Stomach (tissue), 9 donors: Measurements from ENCODE around the gene NRP1. TPM values are rescaled to one million over a fixed set of nuclear protein-coding genes. Genes with fewer than 3 reads are reported as not detected.

ENCODE experiments used
- DNase-seq, 2 donors: peaks; one replicate each; pipeline versions ENCODE4 v3.0.0 to v3.0.0-alpha.2; 2013 to 2019
- H3K27ac ChIP-seq, 5 donors: fragments of 200-600 bp in 4 of 5; sonication (generic) in 4 of 5; one replicate each; pipeline ENCODE4 v1.5.1; 2013 to 2019; ENCODE audit warnings: mild to moderate bottlenecking in 1 of 5, moderate library complexity in 1 of 5
- H3K27me3 ChIP-seq, 3 donors: fragments of 200-600 bp; sonication (generic); one replicate each; pipeline ENCODE4 v1.5.1; 2017 to 2019; ENCODE audit warnings: mixed run types in 1 of 3
- H3K36me3 ChIP-seq, 4 donors: fragments of 200-600 bp; sonication (generic); 1 replicate in 3 of 4; 2 replicates in 1 of 4; pipeline ENCODE4 v1.5.1; 2016 to 2019
- H3K4me1 ChIP-seq, 4 donors: fragments of 200-600 bp; sonication (generic); one replicate each; pipeline ENCODE4 v1.5.1; 2016 to 2019
- H3K4me3 ChIP-seq, 4 donors: fragments of 200-600 bp; sonication (generic) in 3 of 4; one replicate each; pipeline ENCODE4 v1.5.1; 2016 to 2019; ENCODE audit warnings: mild to moderate bottlenecking in 1 of 4
- H3K9me3 ChIP-seq, 4 donors: fragments of 200-600 bp; sonication (generic); one replicate each; pipeline ENCODE4 v1.5.1; 2016 to 2019
- CTCF ChIP-seq, 7 experiments: fragments of 450-650 bp in 4 of 7; fragments of 200-600 bp in 3 of 7; sonication (generic) in 3 of 7; IDR thresholded peaks; one replicate each; pipeline ENCODE4 v1.5.1; 2016 to 2019; ENCODE audit warnings: antibody characterized with exemption in 7 of 7, control low read depth in 2 of 7, mild to moderate bottlenecking in 1 of 7
- EP300 ChIP-seq: sonication (generic); formaldehyde crosslinking; IDR thresholded peaks from one replicate; pipeline ENCODE4 v1.6.1; 2017; ENCODE audit warnings: antibody characterized with exemption
- POLR2A ChIP-seq, 4 donors: fragments of 450-650 bp; IDR thresholded peaks; one replicate each; pipeline ENCODE4 v1.6.1; 2016; ENCODE audit warnings: antibody characterized with exemption in 4 of 4, control low read depth in 2 of 4, mild to moderate bottlenecking in 1 of 4, moderate library complexity in 1 of 4
- POLR2AphosphoS5 ChIP-seq, 3 donors: sonication (generic); formaldehyde crosslinking; IDR thresholded peaks; one replicate each; pipeline ENCODE4 v1.6.1; 2016; ENCODE audit warnings: antibody characterized with exemption in 3 of 3
- WGBS, 5 donors: extraction: QIAGEN DNeasy Blood & Tissue Kit in 3 of 5; methylation state at CpG; one replicate each; pipeline versions ENCODE4 v1.1.5 to v1.1.7; 2013 to 2018; 5-methylcytosine and 5-hydroxymethylcytosine counted together
- intact Hi-C: fragments of 100-400 bp; cut with DNase I; formaldehyde crosslinking; loops from one replicate; pipeline ENCODE4 v1.15.1; 2023; ENCODE audit warnings: low total_unique reads
- polyA plus RNA-seq, 3 donors: library from polyadenylated mRNA; stranded (reverse); fragments of 200-250 nt; gene quantifications; one replicate each; pipeline ENCODE4 v1.2.3, GENCODE V29; 2013
- total RNA-seq, 5 donors: library from RNA; depleted of rRNA; stranded (reverse); fragments of >200 nt; gene quantifications; one replicate each; pipeline versions ENCODE4 v1.1.0 to v1.2.3, GENCODE V29; 2014 to 2016
- donor health status: healthy with polysubstance abuse.
- donor health status: Bipolar disorder and iron deficiency.
- donor health status: healthy.

Gene NRP1
- total and polyA plus RNA-seq, 8 donors: 4.6 to 94.7 (median 13.0) TPM

DNA sequence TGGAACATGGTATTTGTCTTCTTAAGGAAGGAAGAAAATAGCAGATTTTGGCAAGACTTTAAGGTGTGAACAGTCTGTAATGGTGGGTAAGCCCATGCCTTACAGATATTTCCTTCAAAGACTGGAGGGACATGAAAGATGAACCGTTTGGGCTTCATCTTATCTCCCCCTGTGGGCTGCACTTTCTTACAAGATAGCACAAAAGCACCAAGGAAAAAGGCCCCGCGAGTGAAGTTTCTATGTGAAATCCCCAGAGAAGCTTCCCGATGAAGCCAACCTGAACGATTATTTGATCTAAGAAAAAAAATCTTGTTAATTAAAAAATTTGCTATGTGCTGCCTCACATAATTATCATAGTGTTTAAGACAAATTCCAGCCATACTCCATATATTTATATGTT, 91.5 kb downstream of the NRP1 start:
- DNase-seq: no peak
- no peaks in the 10 kb centered on the region for H3K27me3 ChIP-seq
- intact Hi-C loops: no loop called here
- WGBS, 5 donors: 76 to 90% (median 87%) methylated on average over 5 of the region's 5 CpGs
- H3K4me3 ChIP-seq: no peak overlapping the region
- H3K9me3 ChIP-seq: no peaks in the 10 kb centered on the region
- no peak overlapping the region for H3K27ac ChIP-seq
- peaks cover 0 to 19% (median 14%) of the 10 kb centered on the region in 4 donors for H3K4me1 ChIP-seq
- H3K36me3 ChIP-seq: peaks cover 0 to 8% (median 3%) of the 10 kb centered on the region in 4 donors
- TF ChIP-seq POLR2A (IDR thresholded peaks at IDR 0.05) (no peak), CTCF (IDR thresholded peaks at IDR 0.05) (no peak), EP300 (no peak), POLR2AphosphoS5 (IDR thresholded peaks at IDR 0.05) (no peak)

GRCh38 chr10:33241351-33241750, 93.1 kb downstream of the NRP1 start:
- Histone ChIP-seq H3K9me3 (no peaks in the 10 kb centered on the region), H3K4me1 (peaks cover 0 to 21% (median 15%) of the 10 kb centered on the region in 4 donors), H3K27me3 (no peaks in the 10 kb centered on the region), H3K36me3 (no peaks in the 10 kb centered on the region), H3K4me3 (no peak overlapping the region), H3K27ac (no peak overlapping the region)
- intact Hi-C loops: no loop called here
- TF ChIP-seq EP300 (no peak), CTCF (IDR thresholded peaks at IDR 0.05) (no peak), POLR2AphosphoS5 (IDR thresholded peaks at IDR 0.05) (no peak), POLR2A (IDR thresholded peaks at IDR 0.05) (no peak)
- 72 to 84% (median 81%) methylated on average over 4 of the region's 4 CpGs for WGBS, 5 donors
- DNase-seq: no peak

GRCh38 chr10:33240931-33241330, 93.5 kb downstream of the NRP1 start:
- Histone ChIP-seq H3K4me1 (peaks cover 0 to 24% (median 16%) of the 10 kb centered on the region in 4 donors), H3K36me3 (no peaks in the 10 kb centered on the region), H3K4me3 (no peak overlapping the region), H3K27me3 (no peaks in the 10 kb centered on the region), H3K9me3 (no peaks in the 10 kb centered on the region), H3K27ac (no peak overlapping the region)
- TF ChIP-seq EP300: no peak
- TF ChIP-seq POLR2A (IDR thresholded peaks at IDR 0.05): no peak
- no peak for TF ChIP-seq CTCF (IDR thresholded peaks at IDR 0.05)
- no peak for TF ChIP-seq POLR2AphosphoS5 (IDR thresholded peaks at IDR 0.05)
- 49 to 84% (median 71%) methylated on average over 2 of the region's 2 CpGs for WGBS, 5 donors
- intact Hi-C loops: no loop called here
- no peak for DNase-seq

GRCh38 chr10:33240258-33240657, 94.2 kb downstream of the NRP1 start:
- DNase-seq: no peak
- no peaks in the 10 kb centered on the region for H3K27me3 ChIP-seq
- H3K36me3 ChIP-seq: no peaks in the 10 kb centered on the region
- no peak overlapping the region for H3K27ac ChIP-seq
- TF ChIP-seq POLR2A (IDR thresholded peaks at IDR 0.05) (no peak), CTCF (IDR thresholded peaks at IDR 0.05) (no peak), POLR2AphosphoS5 (IDR thresholded peaks at IDR 0.05) (no peak), EP300 (no peak)
- intact Hi-C loops: no loop called here
- H3K9me3 ChIP-seq: no peaks in the 10 kb centered on the region
- H3K4me1 ChIP-seq: peaks cover under 1 to 31% (median 19%) of the 10 kb centered on the region in 4 donors
- 81 to 84% (median 82%) methylated on average over 2 of the region's 2 CpGs for WGBS, 5 donors
- H3K4me3 ChIP-seq: no peak overlapping the region
